ENCODE results near the gene OGFOD2.
A peak's percentile ranks its signal among the peaks of the same experiment; 100 is the strongest.
"Not testable (repeated sequence)": the region's sequence is repeated elsewhere in the genome, so short reads cannot be mapped to it uniquely, and the experiment has no call there.

Gene OGFOD2

DNA sequence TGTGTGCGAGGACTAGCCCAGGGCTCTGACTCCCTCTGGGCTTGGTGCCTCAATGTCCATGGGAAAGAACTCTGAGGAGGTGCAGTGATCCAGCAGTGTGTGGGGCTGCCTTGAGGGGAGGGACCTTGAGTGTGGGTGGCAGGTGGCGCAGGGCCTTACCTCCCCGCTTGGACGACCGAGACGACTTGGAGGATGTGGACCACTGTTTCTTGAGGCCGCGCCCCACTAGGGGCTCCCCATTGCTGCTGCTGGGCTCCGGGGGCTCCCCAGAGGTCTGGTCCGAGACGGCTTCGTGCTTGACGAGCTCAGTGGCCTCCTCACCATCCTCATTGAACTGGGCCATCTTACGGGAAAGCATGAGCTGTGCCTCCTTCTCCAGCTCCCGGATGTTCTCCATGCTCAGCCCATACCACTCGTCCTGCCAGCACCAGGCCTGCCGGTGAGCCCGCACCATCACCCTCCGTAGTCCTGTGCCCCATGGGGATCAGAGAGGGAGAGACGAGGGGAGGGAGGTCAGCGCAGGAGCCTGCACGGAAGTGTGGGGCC, 30.1 kb downstream of the OGFOD2 start:
- DNase-seq: no peak

GRCh38 chr12:123006977-123007376, 31.9 kb downstream of the OGFOD2 start:
- DNase-seq: no peak

- no peak for DNase-seq
Measured at GRCh38 chr12:123010110-123010509, 35.1 kb downstream of the OGFOD2 start.

DNA sequence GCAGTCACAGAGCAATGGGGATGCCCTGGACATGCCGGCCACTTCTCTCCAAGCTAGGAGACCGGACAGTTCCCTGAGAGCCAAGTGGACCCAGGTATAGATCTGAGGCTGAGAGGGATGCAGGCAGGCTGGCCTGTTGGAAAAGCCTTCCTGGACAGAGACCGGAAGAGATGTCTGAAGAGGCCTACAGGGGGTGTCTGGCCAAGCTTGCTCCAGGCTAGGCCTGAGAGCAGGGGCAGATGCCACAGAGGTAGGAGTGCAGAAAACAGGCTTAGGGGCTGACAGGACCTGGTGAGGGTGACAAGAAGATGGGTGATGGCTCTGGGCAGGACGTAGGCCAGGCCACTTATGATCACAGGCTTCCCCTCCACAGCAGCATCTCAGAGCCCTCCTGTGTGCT, 35.6 kb downstream of the OGFOD2 start:
- DNase-seq: no peak

GRCh38 chr12:123011701-123012100, 36.7 kb downstream of the OGFOD2 start:
- no peak for DNase-seq

DNA sequence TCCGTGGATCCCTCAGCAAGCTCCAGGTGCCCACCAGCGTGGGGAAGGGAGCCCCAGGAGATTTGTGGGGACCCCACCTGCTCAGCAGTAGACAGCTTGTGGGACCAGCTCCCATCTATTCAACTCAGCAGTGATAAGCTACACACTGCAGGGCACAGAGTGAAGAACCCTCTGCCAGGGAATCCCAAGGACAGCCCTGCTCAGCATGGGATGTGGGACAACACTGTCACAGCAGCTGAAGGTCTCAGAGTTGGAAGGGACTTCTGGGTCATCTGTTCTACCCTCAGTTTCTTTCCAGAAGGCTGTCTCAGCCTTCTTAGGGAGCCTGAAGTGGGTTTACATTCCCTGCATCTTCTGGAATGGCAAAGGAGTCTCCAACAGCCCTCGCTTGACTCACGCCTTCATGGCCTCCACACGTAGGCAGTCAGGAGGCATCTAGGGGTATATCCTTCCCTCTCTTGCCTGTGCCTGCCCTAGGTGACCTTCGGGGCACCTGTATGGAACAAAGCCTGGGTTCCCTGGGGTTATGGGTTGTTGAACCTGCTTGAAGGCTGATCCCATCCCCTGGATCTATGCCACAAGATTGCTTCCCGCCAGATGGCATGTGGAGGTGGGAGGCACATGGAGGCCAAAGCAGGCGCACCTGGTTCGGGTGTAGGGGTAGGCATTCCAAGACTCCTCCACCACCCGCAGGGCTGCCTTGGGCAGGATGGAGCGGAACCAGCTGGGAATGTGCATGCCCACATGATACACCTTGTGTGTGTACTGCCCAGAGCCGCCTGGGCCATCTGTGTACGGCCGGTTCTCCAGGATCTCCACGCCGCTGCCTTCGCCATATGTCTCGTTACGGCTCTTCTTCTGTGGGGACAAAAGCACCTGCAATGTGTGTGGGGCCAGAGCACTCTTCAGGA, 38.4 kb downstream of the OGFOD2 start:
- DNase-seq: no peak

GRCh38 chr12:123014473-123014872, 39.4 kb downstream of the OGFOD2 start:
- not testable (repeated sequence) for DNase-seq

GRCh38 chr12:123017753-123018152, 42.7 kb downstream of the OGFOD2 start:
- no peak for DNase-seq

DNA sequence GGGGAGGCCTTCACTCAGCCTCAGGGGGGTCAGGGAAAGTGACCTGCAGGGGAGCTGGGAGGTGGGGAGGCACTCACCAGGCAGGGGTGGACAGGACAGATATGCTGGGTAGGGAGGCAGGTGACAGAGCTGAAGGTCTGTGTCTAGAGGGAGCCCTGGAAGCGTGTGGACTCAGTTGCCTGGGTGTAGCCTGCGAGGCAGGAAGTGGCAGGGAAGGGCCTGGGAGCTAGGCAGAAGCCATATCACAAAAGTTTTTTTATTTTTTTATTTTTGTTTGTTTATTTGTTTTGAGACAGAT, 44.7 kb downstream of the OGFOD2 start:
- no peak for DNase-seq

GRCh38 chr12:123021688-123022604, 46.9 kb downstream of the OGFOD2 start:
- no peak for DNase-seq

DNA sequence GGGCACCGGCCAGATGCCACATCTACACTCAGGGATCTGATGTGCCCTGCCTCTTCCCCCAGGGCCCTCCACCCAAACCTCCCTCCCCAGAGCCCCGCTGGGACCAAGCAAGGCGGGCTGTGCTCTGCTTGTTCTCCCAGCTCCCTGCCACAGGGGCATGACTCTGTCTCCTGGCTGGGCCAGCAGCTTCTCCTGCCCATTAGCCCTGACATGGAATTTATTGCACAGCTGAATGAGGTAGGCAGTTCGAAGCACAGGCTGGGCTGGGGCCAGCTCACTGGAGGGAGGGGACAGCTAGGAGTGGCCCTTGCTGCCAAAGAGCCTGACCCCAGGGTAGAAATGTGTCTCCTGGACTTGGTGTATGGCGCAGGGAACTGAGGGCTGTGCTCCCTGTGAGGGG, 47.8 kb downstream of the OGFOD2 start:
- DNase-seq: no peak

DNA sequence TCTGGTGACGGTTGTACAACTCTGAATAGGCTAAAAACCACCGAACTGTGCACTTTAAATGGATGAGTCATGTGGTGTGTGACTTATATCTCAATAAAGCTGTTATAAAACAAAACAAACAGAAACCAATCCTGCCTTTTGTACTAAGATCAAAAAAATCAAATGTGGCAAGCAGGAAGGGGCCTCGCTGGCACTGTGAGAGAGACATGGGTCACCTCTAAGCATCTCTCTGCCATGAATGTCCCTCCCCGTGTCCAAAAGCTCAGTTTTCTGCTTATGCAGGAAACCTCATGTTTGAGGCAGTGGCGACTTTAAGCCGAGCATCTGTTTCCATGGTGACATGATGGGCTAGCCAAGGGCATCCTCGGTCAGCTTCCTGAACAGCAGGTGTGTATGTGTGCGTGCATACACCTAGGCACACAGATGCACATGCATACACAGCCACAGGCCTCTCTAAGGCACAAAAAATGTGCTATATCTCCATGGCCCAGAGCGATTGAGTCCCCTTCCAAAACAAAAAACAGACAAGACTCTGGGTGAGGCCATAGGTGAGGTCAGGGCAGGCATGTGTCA, 49.9 kb downstream of the OGFOD2 start:
- peak; percentile 21 for DNase-seq

DNA sequence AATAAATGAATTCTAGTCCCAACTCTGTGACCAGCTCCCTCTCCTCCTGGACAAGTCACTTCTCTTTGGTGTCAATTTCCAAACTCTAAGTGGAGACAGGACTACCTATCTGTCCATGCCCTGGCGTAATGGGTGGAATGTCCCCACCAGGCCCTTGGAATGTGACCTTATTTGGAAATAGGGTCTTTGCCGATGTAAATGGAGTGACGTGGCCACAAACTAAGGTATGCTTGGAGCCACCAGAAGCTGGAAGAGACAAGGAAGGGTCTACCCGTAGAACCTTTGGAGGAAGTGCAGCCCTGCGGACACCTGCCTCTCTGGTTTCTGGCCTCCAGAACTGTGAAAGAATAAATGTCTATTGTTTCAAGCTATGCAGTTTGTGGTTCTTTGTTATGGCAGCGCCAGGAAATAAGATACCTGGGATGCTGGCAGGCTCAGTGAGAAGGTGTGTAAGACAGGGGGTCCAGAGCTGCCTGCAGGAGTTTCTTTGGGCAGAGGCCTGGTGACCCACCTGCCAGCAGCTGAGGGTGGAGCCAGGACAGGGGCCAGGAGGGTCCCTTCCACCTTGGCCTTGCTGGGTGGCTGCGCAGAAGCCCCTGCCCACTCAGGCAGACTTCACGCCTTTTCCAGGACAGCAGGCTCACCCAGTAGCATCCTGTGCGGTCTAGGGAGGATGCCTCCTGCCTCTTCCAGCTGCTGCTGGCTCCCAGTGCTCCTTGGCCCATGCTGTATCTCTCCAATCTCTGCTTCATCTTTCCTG, 51.2 kb downstream of the OGFOD2 start:
- DNase-seq: no peak

DNA sequence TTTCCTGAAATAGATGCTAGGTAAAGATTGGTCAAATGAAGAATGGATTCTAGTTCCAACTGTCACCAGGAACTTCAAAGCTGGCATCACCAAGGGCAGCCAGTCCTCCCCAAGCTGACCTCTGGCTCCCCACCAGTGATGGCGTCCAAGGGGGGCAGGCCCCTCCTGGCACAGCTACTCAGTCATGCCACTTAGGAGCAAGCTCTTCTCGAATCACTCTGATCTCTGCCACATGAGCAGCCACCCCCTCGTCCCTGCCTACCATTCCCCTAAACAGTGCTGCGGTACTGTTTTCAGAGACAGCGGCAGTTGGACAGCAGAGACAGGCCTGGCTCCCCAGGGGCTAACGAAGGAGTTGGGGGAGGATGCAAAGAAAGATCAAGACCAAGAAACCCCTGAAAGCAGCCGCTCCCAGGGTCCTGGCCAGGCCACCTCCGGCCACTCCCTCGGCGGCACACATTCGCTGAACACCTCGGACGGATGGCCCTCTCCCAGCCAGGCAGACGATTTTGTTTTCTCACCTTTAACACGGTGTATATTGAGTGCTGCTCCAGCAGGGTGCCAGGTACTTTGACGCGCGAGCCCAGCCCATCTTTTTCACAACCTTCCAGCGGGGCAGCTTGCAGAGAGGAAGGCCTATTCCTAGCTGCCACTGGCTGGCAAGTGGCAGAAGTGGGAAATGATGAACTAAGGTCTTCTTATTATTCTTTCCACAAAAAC, 52.8 kb downstream of the OGFOD2 start:
- DNase-seq: no peak

GRCh38 chr12:123028475-123028874, 53.4 kb downstream of the OGFOD2 start:
- DNase-seq: no peak

DNA sequence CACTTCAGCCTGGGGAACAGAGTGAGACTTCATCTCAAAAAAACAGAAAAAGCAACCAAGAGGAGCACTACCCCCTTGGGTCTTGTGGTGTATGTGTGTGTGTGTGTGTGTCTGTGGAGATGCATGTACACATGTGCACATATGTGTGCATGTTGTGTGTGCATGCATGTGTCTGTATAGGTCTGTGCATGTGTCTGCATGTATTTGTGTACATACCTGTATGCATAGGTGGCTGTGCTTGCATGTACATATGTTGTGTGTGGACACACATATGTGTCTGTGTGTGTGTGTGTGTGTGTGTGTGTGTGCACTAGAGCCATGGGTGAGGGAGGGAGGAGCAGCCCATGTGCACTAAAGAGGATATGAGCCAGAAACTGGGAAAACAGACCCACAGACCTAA, 54.5 kb downstream of the OGFOD2 start:
- no peak for DNase-seq
